NCI-H1092 (cell line): Measurements from ENCODE around the gene PRX.
"Not testable (repeated sequence)": the region's sequence is repeated elsewhere in the genome, so short reads cannot be mapped to it uniquely, and the experiment has no call there.

Source experiments
- DNase-seq: peaks from one replicate; lab custom pipeline; 2025; lab: John Stamatoyannopoulos, UW

PRX gene

GRCh38 chr19:40389404-40390083 lies 23.6 kb downstream of the PRX start:
- DNase-seq = no peak

GRCh38 chr19:40388481-40388880 lies 24.7 kb downstream of the PRX start:
- no peak for DNase-seq

DNA sequence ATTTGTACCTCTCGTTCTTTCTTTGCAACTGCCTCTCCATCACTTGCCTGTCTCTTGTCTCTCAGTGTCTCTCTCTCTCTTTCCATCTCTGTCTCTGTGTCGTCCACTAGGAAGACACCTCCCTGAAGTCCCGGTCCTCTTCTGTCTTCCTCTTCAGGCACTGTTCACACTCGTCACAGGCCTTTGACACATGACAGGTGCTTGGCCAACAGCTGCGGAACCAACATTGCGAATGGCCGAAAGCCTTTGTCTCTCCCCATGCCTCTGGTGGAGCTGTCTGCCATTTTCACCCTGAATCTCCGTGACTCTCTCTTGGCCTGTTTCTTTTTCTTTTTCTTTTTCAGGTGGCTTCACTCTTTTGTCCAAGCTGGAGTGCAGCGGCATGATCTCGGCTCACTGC lies 26.0 kb downstream of the PRX start:
- DNase-seq = no peak

- no peak for DNase-seq
Measured at GRCh38 chr19:40383668-40384248, 29.4 kb downstream of the PRX start.

DNA sequence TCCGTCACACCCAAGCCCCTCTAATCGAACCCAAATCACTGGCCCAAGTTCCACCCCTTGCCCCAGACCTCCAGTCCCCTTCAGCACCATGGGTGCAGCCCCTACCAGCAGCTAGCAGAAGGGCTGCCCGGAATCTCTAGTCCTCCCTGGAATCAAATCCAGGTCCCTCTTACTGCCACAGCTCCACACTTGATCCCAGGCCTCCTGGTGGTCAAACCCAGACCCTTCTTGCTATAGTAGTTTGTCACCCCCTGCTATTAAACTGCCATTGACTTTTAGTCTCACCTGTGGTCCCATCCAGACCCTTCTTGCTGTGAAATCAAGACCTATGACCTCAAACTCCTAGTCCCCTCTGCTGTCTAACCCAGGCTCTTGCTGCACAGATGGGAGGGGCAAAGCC lies 31.9 kb downstream of the PRX start:
- no peak for DNase-seq

DNA sequence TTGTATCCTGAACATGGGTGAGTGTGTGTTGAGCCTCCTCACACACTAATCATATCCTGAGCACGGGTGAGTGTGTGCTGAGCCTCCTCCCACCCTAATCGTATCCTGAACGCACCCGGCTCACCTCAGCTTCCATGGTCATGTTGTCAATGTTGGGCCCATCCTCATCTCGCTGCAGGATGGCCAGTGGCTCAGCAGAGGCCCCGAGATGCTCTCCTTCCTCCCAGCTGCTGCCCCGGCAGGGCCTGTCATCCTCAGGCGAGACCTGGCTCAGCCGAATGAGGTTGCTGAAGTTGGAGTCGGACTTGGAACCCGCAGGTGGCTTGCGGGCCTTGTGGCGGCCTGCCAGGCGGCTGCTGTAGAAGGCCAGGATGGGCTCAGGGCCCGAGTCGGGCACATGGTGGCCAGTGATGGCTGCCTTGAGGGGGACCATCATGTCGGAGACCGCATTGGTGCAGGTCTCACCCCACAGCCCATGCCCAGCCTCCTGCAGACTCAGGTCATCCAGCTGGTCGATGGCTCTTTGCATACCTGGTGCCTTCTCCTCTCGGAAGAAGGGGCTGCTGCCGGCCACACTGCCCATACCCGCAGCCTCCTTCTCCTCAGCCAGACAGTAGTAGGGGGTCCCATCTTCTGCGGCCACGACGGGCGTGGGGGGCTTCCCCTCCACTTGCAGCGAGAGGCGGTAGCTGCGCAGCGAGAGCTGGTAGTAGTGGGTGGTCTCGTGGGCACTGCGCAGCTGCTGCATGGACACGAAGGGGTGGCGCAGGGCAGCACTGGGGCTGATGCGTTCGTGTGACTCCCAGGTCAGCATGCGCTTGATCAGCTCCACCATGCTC lies 32.8 kb downstream of the PRX start:
- DNase-seq = no peak

GRCh38 chr19:40379446-40380198 lies 33.6 kb downstream of the PRX start:
- no peak for DNase-seq

- no peak for DNase-seq
Measured at GRCh38 chr19:40378509-40378908, 34.7 kb downstream of the PRX start.

DNA sequence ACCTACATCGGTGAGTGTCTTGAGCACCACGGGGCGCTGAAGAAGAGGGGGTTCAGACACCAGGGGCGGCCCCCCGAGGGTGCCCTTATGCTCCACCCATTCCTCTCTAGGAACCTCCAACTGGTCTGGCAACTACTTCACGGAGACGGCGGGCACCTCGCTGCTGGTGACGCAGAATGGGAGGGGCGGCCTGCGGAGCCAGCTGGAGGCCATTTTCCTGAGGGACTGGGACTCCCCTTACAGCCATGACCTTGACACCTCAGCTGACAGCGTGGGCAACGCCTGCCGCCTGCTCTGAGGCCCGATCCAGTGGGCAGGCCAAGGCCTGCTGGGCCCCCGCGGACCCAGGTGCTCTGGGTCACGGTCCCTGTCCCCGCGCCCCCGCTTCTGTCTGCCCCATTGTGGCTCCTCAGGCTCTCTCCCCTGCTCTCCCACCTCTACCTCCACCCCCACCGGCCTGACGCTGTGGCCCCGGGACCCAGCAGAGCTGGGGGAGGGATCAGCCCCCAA lies 35.2 kb downstream of the PRX start:
- no peak for DNase-seq

- DNase-seq = no peak
Measured at GRCh38 chr19:40376286-40376862, 36.8 kb downstream of the PRX start.

DNA sequence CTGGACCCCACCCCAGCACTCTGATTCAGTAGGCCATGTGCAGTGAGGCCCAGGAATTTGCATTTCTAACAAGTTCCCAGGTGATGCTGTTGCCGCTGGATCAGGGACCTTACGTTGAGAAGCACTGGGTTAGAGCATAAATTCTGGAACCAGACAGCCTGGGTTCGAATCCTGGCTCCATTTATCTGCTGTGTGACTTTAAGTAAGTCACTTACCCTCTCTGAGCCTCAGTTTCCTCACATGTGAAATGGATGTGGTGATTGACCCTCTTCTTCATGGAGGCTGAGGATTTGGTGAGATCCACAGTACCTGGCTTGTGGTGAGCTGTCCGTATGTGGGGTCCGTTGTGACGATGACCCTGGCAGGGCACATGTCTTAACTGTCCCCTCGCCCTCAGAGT lies 39.1 kb downstream of the PRX start:
- no peak for DNase-seq

GRCh38 chr19:40371802-40372122 lies 41.4 kb downstream of the PRX start:
- no peak for DNase-seq

GRCh38 chr19:40370997-40371801 lies 42.0 kb downstream of the PRX start:
- no peak for DNase-seq

DNA sequence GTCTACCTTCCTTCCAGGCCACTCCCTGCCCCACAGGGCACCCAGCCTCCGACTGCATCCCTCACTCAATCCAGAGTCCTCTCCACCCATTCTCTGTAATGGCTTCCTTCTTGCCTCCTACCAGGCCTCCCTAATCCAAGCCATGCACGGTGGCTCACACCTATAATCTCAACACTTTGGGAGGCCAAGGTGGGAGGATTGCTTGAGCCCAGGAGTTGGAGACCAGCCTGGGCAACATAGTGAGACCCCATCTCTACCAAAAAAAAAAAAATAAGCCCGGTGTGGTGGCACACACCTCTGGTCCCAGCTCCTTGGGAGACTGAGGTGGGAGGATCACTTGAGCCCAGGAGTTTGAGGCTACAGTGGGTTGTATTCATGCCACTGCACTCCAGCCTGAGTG lies 42.9 kb downstream of the PRX start:
- not testable (repeated sequence) for DNase-seq

DNA sequence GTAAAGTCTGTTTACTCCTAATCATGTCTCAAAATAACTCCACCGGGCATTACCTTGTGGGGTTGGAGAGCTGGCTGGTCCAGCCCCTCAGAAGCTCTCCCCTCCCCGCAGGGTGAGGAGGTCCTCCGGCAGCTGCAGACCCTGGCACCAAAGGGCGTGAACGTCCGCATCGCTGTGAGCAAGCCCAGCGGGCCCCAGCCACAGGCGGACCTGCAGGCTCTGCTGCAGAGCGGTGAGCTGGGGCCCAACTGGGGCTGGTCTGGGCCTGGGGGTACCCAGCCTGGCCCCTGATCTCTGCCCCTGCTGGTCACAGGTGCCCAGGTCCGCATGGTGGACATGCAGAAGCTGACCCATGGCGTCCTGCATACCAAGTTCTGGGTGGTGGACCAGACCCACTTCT lies 43.4 kb downstream of the PRX start:
- no peak for DNase-seq

DNA sequence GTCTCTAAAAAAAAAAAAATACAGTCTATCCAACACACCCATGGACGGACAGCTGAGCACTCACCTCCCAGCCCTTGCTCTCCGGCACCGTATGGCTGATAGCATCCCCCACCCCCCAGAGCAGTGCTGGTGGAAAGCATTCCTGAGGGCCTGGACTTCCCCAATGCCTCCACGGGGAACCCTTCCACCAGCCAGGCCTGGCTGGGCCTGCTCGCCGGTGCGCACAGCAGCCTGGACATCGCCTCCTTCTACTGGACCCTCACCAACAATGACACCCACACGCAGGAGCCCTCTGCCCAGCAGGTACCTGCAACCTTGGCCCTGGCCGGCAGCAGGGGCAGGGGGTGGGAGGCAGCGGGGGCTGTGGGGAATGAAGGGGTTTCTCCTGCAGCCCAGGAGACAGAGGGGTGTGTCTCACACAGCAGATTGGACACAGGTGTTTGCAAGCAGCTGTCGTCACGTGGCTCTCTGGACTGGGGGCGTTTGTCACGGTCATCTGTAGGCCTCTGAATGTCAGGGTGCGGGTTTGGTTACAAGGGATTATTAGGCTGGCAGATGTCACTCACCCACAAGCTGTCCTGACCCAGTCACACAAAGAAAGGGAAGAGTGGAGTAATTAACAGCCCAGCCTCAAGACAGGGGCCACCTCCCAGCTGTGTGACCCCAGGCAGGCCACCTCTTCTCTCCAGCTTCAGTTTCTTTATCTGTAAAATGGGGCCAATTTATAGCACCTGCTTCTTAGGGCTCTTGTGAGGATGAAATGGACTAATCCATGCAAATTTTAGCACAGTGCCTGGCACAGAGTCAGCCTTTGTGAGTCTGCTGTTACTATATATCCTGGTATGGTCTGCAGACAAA lies 45.4 kb downstream of the PRX start:
- DNase-seq = no peak

- no peak for DNase-seq
Measured at GRCh38 chr19:40366697-40367561, 46.2 kb downstream of the PRX start.

DNA sequence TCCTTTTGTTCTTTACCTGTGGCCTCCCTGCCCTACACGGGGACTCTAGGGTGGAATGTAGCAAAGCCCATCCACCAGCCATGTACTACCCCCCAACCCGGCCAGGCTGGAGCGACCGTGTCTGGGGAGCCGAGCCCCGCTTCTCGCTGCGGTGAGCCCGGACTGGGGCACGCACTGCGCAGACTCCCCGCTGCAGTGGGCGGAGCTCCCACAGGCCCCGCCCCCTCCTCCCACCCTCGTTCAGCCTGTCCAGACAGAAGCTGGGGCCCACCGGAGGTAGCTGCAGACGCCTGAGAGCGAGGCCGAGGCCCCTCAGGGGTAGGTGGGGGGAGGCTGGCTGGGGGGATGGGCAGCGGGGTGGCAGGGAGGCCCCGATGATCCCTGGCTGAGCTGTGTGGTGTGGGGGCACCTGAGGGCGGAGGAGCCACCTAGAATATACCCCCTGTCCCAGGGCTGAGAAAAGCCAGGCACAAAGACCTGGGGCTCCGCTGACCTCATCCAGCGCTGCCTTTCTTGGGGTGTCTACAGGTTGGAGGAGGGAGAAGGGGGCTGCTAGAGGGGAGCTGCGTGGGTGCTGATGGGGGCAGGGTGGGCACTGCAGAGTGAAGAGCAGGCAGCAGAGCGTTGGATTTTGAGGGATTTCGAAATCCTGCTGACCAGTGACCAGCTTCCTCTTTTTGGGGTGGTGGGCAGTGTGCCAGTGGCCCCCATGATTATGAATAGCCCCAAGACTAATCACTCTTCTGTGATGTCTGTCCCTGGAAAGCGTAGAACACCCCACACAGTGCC lies 47.4 kb downstream of the PRX start:
- no peak for DNase-seq
